Lung (tissue), 12 donors: ENCODE data around the gene CGB1. TPM values are rescaled to one million over a fixed set of nuclear protein-coding genes. Genes with fewer than 3 reads are reported as not detected.

Experiments used
- ATAC-seq: fragments of 200-7000 bp; cut with Tn5 transposase; one replicate; pipeline ENCODE4 v1.9.1; 2020; ENCODE audit warnings: moderate number of reproducible peaks; ENCODE audit not compliant: insufficient read depth, low FRiP score
- DNase-seq, 3 donors: peaks; one replicate each; pipeline ENCODE4 v3.0.0-alpha.2; 2013 to 2017
- H3K27ac ChIP-seq, 2 donors: one replicate each; pipeline ENCODE4 v1.5.1; 2013; ENCODE audit warnings: mild to moderate bottlenecking in 2 of 2, moderate library complexity in 2 of 2, control low read depth in 1 of 2, inconsistent platforms in 1 of 2, low read depth in 1 of 2, low read length in 1 of 2
- H3K27me3 ChIP-seq, 3 donors: one replicate each; pipeline ENCODE4 v1.5.1; 2013; ENCODE audit warnings: low read length in 2 of 3; ENCODE audit not compliant: control insufficient read depth in 3 of 3, insufficient read depth in 3 of 3
- H3K36me3 ChIP-seq, 4 donors: one replicate each; pipeline ENCODE4 v1.5.1; 2013; ENCODE audit warnings: low read length in 4 of 4, mild to moderate bottlenecking in 1 of 4, moderate library complexity in 1 of 4; ENCODE audit not compliant: control insufficient read depth in 4 of 4, insufficient read depth in 4 of 4
- H3K4me1 ChIP-seq, 5 donors: one replicate each; pipeline ENCODE4 v1.5.1; 2013; ENCODE audit warnings: low read length in 5 of 5, mild to moderate bottlenecking in 2 of 5, moderate library complexity in 1 of 5; ENCODE audit not compliant: control insufficient read depth in 5 of 5, insufficient read depth in 5 of 5
- H3K4me3 ChIP-seq: one replicate; pipeline ENCODE4 v1.5.1; 2013; ENCODE audit warnings: mild to moderate bottlenecking, control low read depth, moderate library complexity
- H3K9ac ChIP-seq, 2 donors: one replicate each; pipeline ENCODE4 v1.5.1; 2013; ENCODE audit warnings: low read length in 2 of 2, control low read depth in 1 of 2; ENCODE audit not compliant: insufficient read depth in 1 of 2
- H3K9me3 ChIP-seq, 4 donors: one replicate each; pipeline ENCODE4 v1.5.1; 2013; ENCODE audit warnings: low read length in 3 of 4, mild to moderate bottlenecking in 1 of 4, moderate library complexity in 1 of 4; ENCODE audit not compliant: control insufficient read depth in 4 of 4, insufficient read depth in 3 of 4
- CTCF ChIP-seq: IDR thresholded peaks from 2 replicates; pipeline ENCODE4 v1.5.1; 2012; ENCODE audit warnings: mild to moderate bottlenecking; ENCODE audit errors: control extremely low read depth, extremely low read depth
- WGBS, 2 donors: extraction: QIAGEN DNeasy Blood & Tissue Kit; methylation state at CpG; one replicate each; pipeline ENCODE4 v1.1.7; 2013; 5-methylcytosine and 5-hydroxymethylcytosine counted together
- polyA plus RNA-seq, 2 donors: library from polyadenylated mRNA; stranded (reverse); fragments of 200-250 nt; gene quantifications; one replicate each; pipeline ENCODE4 v1.2.1, GENCODE V29; 2013
- total RNA-seq, 2 donors: library from RNA; depleted of rRNA in 1 of 2; stranded (reverse); fragments of >200 nt in 1 of 2; gene quantifications; one replicate each; pipeline ENCODE4 v1.2.1, GENCODE V29; 2014 to 2021
- donor health status: control.
- donor health status: control.
- donor health status: Bipolar disorder and iron deficiency.
- donor health status: healthy.
- donor health status: DM: yes; HTN: yes; CAD: no.

CGB1 gene
- total and polyA plus RNA-seq, 4 donors: not detected

- Histone ChIP-seq H3K27me3 (peaks cover 0 to 10% (median 3%) of the 10 kb centered on the region in 3 donors), H3K27ac (no peak overlapping the region), H3K4me1 (peaks cover 0 to 19% (median 4%) of the 10 kb centered on the region in 5 donors), H3K9me3 (no peaks in the 10 kb centered on the region), H3K4me3 (no peak overlapping the region), H3K9ac (no peak overlapping the region), H3K36me3 (peaks cover 12 to 58% (median 18%) of the 10 kb centered on the region in 4 donors)
- 95% methylated on average over 32 of the region's 32 CpGs for WGBS, 2 donors
- DNase-seq (no peak), ATAC-seq (no peak)
- TF ChIP-seq CTCF: no peak
These were observed 22.4 kb downstream of the CGB1 start for GRCh38 chr19:49014123-49014869.

DNA sequence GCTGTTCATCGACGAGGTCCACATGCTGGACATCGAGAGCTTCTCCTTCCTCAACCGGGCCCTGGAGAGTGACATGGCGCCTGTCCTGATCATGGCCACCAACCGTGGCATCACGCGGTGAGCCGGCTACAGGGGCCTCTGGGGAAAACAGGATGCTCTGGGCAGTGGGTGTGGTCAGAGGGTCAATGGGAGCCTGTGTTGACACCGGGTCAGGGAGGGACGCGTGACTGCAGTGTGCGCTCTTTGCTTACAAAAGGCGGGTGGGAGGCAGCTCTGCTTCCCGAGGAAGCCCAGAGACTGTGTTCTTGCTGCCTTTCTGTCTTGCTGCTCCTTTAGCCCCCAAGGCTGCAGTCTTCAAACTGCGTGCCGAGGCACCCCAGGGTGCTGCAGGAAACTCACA, 25.5 kb downstream of the CGB1 start:
- no peak for DNase-seq
- Histone ChIP-seq H3K9ac (no peak overlapping the region), H3K4me1 (no peaks in the 10 kb centered on the region), H3K36me3 (peaks cover 12 to 71% (median 22%) of the 10 kb centered on the region in 4 donors), H3K9me3 (no peaks in the 10 kb centered on the region), H3K27ac (no peak overlapping the region), H3K4me3 (no peak overlapping the region), H3K27me3 (no peaks in the 10 kb centered on the region)
- no peak for ATAC-seq
- WGBS, 2 donors: 81 to 90% methylated on average over 17 of the region's 17 CpGs
- TF ChIP-seq CTCF: no peak

- TF ChIP-seq CTCF: no peak
- Histone ChIP-seq H3K27me3 (no peaks in the 10 kb centered on the region), H3K9me3 (no peaks in the 10 kb centered on the region), H3K9ac (no peak overlapping the region), H3K4me3 (no peak overlapping the region), H3K36me3 (peaks cover 12 to 69% (median 21%) of the 10 kb centered on the region in 4 donors), H3K4me1 (no peaks in the 10 kb centered on the region), H3K27ac (no peak overlapping the region)
- ATAC-seq (no peak), DNase-seq (no peak)
- WGBS, 2 donors: 91 to 93% methylated on average over 18 of the region's 18 CpGs
These were observed 26.2 kb downstream of the CGB1 start for GRCh38 chr19:49010453-49010852.
